Liver (tissue), 9 donors: Measurements from ENCODE around the gene CYB561D2. TPM values are rescaled to one million over a fixed set of nuclear protein-coding genes. Genes with fewer than 3 reads are reported as not detected.

Experiments
- DNase-seq: peaks from one replicate; pipeline ENCODE4 v3.0.0-alpha.2; 2017; ENCODE audit warnings: low spot score
- H3K27ac ChIP-seq, 2 donors: one replicate each; pipeline ENCODE4 v1.7.0; 2013; ENCODE audit warnings: inconsistent platforms in 2 of 2, low read length in 2 of 2, control low read depth in 1 of 2, low read depth in 1 of 2, mild to moderate bottlenecking in 1 of 2
- H3K27me3 ChIP-seq, 4 donors: one replicate each; pipeline versions ENCODE4 v1.6.1 to v1.7.0; 2013; ENCODE audit warnings: low read length in 3 of 4, inconsistent platforms in 1 of 4, mild to moderate bottlenecking in 1 of 4, moderate library complexity in 1 of 4; ENCODE audit not compliant: control insufficient read depth in 4 of 4, insufficient read depth in 4 of 4
- H3K36me3 ChIP-seq, 4 donors: one replicate each; pipeline versions ENCODE4 v1.6.1 to v1.7.0; 2013; ENCODE audit warnings: low read length in 3 of 4, mild to moderate bottlenecking in 3 of 4, low read depth in 1 of 4, moderate library complexity in 1 of 4; ENCODE audit not compliant: control insufficient read depth in 4 of 4, insufficient read depth in 3 of 4
- H3K4me1 ChIP-seq, 4 donors: one replicate each; pipeline versions ENCODE4 v1.6.1 to v1.7.0; 2013; ENCODE audit warnings: low read length in 3 of 4, mild to moderate bottlenecking in 3 of 4, moderate library complexity in 1 of 4; ENCODE audit not compliant: control insufficient read depth in 4 of 4, insufficient read depth in 4 of 4
- H3K4me3 ChIP-seq, 3 donors: one replicate each; pipeline versions ENCODE4 v1.6.1 to v1.7.0; 2013; ENCODE audit warnings: low read length in 3 of 3, control low read depth in 1 of 3, low read depth in 1 of 3, mild to moderate bottlenecking in 1 of 3
- H3K9ac ChIP-seq, 2 donors: one replicate each; pipeline ENCODE4 v1.7.0; 2013; ENCODE audit warnings: low read length in 2 of 2, mild to moderate bottlenecking in 2 of 2, moderate library complexity in 2 of 2, control low read depth in 1 of 2, low read depth in 1 of 2
- H3K9me3 ChIP-seq, 4 donors: one replicate each; pipeline versions ENCODE4 v1.6.1 to v1.7.0; 2013; ENCODE audit warnings: low read length in 3 of 4; ENCODE audit not compliant: control insufficient read depth in 4 of 4
- EGR1 ChIP-seq, 2 donors: IDR thresholded peaks; 2 replicates each; pipeline ENCODE4 v1.6.1; 2016 to 2018; ENCODE audit warnings: antibody characterized with exemption in 2 of 2, low read depth in 2 of 2
- FOXA1 ChIP-seq: IDR thresholded peaks from 2 replicates; pipeline ENCODE4 v1.6.1; 2016; ENCODE audit warnings: antibody characterized with exemption
- FOXA2 ChIP-seq: IDR thresholded peaks from 2 replicates; pipeline ENCODE4 v1.6.1; 2016; ENCODE audit warnings: antibody characterized with exemption
- GABPA ChIP-seq, 2 donors: IDR thresholded peaks in 1 of 2; conservative IDR thresholded peaks in 1 of 2; 2 replicates each; pipeline ENCODE4 v1.6.1; 2016; ENCODE audit warnings: antibody characterized with exemption in 2 of 2, mild to moderate bottlenecking in 1 of 2, moderate library complexity in 1 of 2
- HNF4A ChIP-seq, 2 donors: conservative IDR thresholded peaks; 2 replicates each; pipeline ENCODE4 v1.6.1; 2016; ENCODE audit warnings: antibody characterized with exemption in 2 of 2, mild to moderate bottlenecking in 2 of 2
- HNF4G ChIP-seq: IDR thresholded peaks from 2 replicates; pipeline ENCODE4 v1.6.1; 2016; ENCODE audit warnings: antibody characterized with exemption
- JUND ChIP-seq, 2 donors: IDR thresholded peaks; 2 replicates each; pipeline ENCODE4 v1.6.1; 2016; ENCODE audit warnings: antibody characterized with exemption in 2 of 2
- RXRA ChIP-seq, 2 donors: IDR thresholded peaks; 2 replicates each; pipeline ENCODE4 v1.6.1; 2017 to 2018; ENCODE audit warnings: antibody characterized with exemption in 2 of 2, mild to moderate bottlenecking in 1 of 2
- SP1 ChIP-seq: IDR thresholded peaks from 2 replicates; pipeline ENCODE4 v1.6.1; 2018; ENCODE audit warnings: antibody characterized with exemption, mild to moderate bottlenecking
- TAF1 ChIP-seq: conservative IDR thresholded peaks from 2 replicates; pipeline ENCODE4 v1.6.1; 2016; ENCODE audit warnings: antibody characterized with exemption, mild to moderate bottlenecking
- ZBTB33 ChIP-seq: IDR thresholded peaks from 2 replicates; pipeline ENCODE4 v1.6.1; 2016; ENCODE audit warnings: antibody characterized with exemption
- WGBS: extraction: QIAGEN DNeasy Blood & Tissue Kit; methylation state at CpG from one replicate; pipeline ENCODE4 v1.1.7; 2013; 5-methylcytosine and 5-hydroxymethylcytosine counted together
- polyA plus RNA-seq, 2 donors: library from polyadenylated mRNA; stranded (reverse) in 1 of 2; unstranded in 1 of 2; fragments of 200-250 nt in 1 of 2; fragments of >200 nt in 1 of 2; fragmentation: Nextera tagmentation in 1 of 2; extraction: Ambion mirVana in 1 of 2; gene quantifications; one replicate each; pipeline versions ENCODE4 v1.2.1 to v1.2.3, GENCODE V29; 2013 to 2015
- total RNA-seq, 2 donors: library from RNA; depleted of rRNA; stranded (reverse); fragments of >200 nt; gene quantifications; one replicate each; pipeline ENCODE4 v1.2.3, GENCODE V29; 2014
- TF ChIP-seq, protein P1 (sequence below): IDR thresholded peaks from 2 replicates; pipeline ENCODE4 v1.6.1; 2016; ENCODE audit warnings: antibody characterized with exemption
- TF ChIP-seq, protein P2 (sequence below): fragments of 150-350 bp; IDR thresholded peaks from 2 replicates; pipeline ENCODE4 v1.5.1; 2017; ENCODE audit warnings: improper control_type of control experiment, low read depth, low read length; ENCODE audit not compliant: missing input control
- TF ChIP-seq, protein P3 (sequence below): IDR thresholded peaks from 2 replicates; pipeline ENCODE4 v1.6.1; 2016; ENCODE audit warnings: antibody characterized with exemption, mild to moderate bottlenecking
- TF ChIP-seq, protein P4 (sequence below): IDR thresholded peaks from 2 replicates; pipeline ENCODE4 v1.6.1; 2016; ENCODE audit warnings: antibody characterized with exemption
- donor health status: healthy.
- donor health status: healthy.
- donor health status: healthy.
- donor health status: healthy.
- donor health status: healthy.

Gene CYB561D2
- total and polyA plus RNA-seq, 4 donors: 12.3 to 28.2 (median 22.1) TPM

DNA sequence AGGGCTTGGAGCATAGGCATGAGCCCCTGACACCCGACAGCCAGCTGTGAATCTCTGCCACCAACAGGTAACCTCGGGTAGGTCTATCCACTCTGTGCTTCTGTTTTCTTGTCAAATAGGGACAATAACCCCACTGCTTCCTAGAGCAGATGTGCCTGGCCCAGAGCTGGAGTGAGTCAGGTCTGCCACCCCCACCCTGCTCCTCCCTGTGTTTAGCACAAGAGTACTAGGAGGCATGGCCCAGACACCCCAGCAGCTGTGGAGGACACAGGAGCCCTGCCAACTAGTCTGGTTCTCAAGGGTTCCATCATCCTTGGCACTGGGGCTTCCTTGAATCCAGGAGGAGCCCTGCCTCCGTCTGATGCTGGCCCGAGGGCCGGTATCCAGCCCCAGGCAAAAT lies 42.4 kb downstream of the CYB561D2 start:
- 85% methylated on average over 5 of the region's 5 CpGs for WGBS
- H3K9ac ChIP-seq: no peak overlapping the region
- H3K4me1 ChIP-seq: peaks cover 0 to 7% (median 2%) of the 10 kb centered on the region in 4 donors
- TF ChIP-seq SP1 (no peak), HNF4G (no peak), RXRA (IDR thresholded peaks at IDR 0.05) (no peak), EGR1 (IDR thresholded peaks at IDR 0.05; ENCODE audit: low read depth in 2 of 2) (no peak), GABPA (IDR thresholded peaks at IDR 0.05 in 1 of 2, conservative IDR thresholded peaks at IDR 0.05 in 1 of 2) (no peak), FOXA1 (no peak), FOXA2 (no peak), HNF4A (conservative IDR thresholded peaks at IDR 0.05) (no peak), TAF1 (no peak), JUND (IDR thresholded peaks at IDR 0.05) (no peak), ZBTB33 (no peak)
- TF ChIP-seq, protein P1, sequence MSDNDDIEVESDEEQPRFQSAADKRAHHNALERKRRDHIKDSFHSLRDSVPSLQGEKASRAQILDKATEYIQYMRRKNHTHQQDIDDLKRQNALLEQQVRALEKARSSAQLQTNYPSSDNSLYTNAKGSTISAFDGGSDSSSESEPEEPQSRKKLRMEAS: no peak
- TF ChIP-seq, protein P2, sequence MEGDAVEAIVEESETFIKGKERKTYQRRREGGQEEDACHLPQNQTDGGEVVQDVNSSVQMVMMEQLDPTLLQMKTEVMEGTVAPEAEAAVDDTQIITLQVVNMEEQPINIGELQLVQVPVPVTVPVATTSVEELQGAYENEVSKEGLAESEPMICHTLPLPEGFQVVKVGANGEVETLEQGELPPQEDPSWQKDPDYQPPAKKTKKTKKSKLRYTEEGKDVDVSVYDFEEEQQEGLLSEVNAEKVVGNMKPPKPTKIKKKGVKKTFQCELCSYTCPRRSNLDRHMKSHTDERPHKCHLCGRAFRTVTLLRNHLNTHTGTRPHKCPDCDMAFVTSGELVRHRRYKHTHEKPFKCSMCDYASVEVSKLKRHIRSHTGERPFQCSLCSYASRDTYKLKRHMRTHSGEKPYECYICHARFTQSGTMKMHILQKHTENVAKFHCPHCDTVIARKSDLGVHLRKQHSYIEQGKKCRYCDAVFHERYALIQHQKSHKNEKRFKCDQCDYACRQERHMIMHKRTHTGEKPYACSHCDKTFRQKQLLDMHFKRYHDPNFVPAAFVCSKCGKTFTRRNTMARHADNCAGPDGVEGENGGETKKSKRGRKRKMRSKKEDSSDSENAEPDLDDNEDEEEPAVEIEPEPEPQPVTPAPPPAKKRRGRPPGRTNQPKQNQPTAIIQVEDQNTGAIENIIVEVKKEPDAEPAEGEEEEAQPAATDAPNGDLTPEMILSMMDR: no peak
- TF ChIP-seq, protein P3, sequence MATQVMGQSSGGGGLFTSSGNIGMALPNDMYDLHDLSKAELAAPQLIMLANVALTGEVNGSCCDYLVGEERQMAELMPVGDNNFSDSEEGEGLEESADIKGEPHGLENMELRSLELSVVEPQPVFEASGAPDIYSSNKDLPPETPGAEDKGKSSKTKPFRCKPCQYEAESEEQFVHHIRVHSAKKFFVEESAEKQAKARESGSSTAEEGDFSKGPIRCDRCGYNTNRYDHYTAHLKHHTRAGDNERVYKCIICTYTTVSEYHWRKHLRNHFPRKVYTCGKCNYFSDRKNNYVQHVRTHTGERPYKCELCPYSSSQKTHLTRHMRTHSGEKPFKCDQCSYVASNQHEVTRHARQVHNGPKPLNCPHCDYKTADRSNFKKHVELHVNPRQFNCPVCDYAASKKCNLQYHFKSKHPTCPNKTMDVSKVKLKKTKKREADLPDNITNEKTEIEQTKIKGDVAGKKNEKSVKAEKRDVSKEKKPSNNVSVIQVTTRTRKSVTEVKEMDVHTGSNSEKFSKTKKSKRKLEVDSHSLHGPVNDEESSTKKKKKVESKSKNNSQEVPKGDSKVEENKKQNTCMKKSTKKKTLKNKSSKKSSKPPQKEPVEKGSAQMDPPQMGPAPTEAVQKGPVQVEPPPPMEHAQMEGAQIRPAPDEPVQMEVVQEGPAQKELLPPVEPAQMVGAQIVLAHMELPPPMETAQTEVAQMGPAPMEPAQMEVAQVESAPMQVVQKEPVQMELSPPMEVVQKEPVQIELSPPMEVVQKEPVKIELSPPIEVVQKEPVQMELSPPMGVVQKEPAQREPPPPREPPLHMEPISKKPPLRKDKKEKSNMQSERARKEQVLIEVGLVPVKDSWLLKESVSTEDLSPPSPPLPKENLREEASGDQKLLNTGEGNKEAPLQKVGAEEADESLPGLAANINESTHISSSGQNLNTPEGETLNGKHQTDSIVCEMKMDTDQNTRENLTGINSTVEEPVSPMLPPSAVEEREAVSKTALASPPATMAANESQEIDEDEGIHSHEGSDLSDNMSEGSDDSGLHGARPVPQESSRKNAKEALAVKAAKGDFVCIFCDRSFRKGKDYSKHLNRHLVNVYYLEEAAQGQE: no peak
- TF ChIP-seq, protein P4, sequence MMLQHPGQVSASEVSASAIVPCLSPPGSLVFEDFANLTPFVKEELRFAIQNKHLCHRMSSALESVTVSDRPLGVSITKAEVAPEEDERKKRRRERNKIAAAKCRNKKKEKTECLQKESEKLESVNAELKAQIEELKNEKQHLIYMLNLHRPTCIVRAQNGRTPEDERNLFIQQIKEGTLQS: no peak
- no peaks in the 10 kb centered on the region for H3K27me3 ChIP-seq
- no peak for DNase-seq
- H3K36me3 ChIP-seq: no peaks in the 10 kb centered on the region
- no peak overlapping the region for H3K4me3 ChIP-seq
- H3K9me3 ChIP-seq: no peaks in the 10 kb centered on the region
- H3K27ac ChIP-seq: no peak overlapping the region
